Keratinocyte (primary cell): Measurements from ENCODE around the gene GZMM. TPM values are rescaled to one million over a fixed set of nuclear protein-coding genes. Genes with fewer than 3 reads are reported as not detected.

Experiments
- DNase-seq: peaks from one replicate; pipeline ENCODE4 v3.0.0-alpha.2; 2011; ENCODE audit warnings: low read depth, missing footprints, low spot score
- FAIRE-seq: peaks from 2 replicates; lab custom pipeline; 2011; peaks lifted over from hg19 to GRCh38; lab: Jason Lieb, UNC
- H2AFZ ChIP-seq: 2 replicates; pipeline ENCODE4 v1.6.0; 2012; ENCODE audit warnings: low read length, control low read depth, inconsistent platforms; ENCODE audit not compliant: control insufficient read depth
- H3K27ac ChIP-seq: 2 replicates; pipeline ENCODE4 v1.5.1; 2011; ENCODE audit warnings: low read length; ENCODE audit not compliant: control insufficient read depth, insufficient read depth
- H3K27me3 ChIP-seq: 3 replicates; pipeline ENCODE4 v1.6.0; 2011; ENCODE audit warnings: low read length; ENCODE audit not compliant: control insufficient read depth, insufficient read depth; ENCODE audit errors: extremely low read depth
- H3K36me3 ChIP-seq, 2 experiments: 2 replicates in 1 of 2; 3 replicates in 1 of 2; pipeline ENCODE4 v1.5.1; 2011; ENCODE audit warnings: low read length in 2 of 2, mild to moderate bottlenecking in 1 of 2; ENCODE audit not compliant: control insufficient read depth in 2 of 2, insufficient read depth in 2 of 2; ENCODE audit errors: extremely low read depth in 1 of 2
- H3K4me1 ChIP-seq: 3 replicates; pipeline ENCODE4 v1.5.1; 2011; ENCODE audit warnings: low read length; ENCODE audit not compliant: control insufficient read depth, insufficient read depth; ENCODE audit errors: extremely low read depth
- H3K4me2 ChIP-seq: 3 replicates; pipeline ENCODE4 v1.6.0; 2011; ENCODE audit warnings: low read depth, low read length; ENCODE audit not compliant: control insufficient read depth, insufficient read depth; ENCODE audit errors: extremely low read depth
- H3K4me3 ChIP-seq, 3 experiments: fragments of 200-600 bp in 1 of 3; sonication (generic) in 1 of 3; 2 replicates in 2 of 3; 3 replicates in 1 of 3; pipeline ENCODE4 v1.5.1; 2011 to 2016; ENCODE audit warnings: low read length in 3 of 3, mild to moderate bottlenecking in 3 of 3, control low read depth in 2 of 3, inconsistent platforms in 1 of 3, low read depth in 1 of 3, mixed read lengths in 1 of 3, mixed run types in 1 of 3, moderate library complexity in 1 of 3; ENCODE audit not compliant: control insufficient read depth in 2 of 3, insufficient read depth in 2 of 3; ENCODE audit errors: extremely low read depth in 1 of 3
- H3K79me2 ChIP-seq: 2 replicates; pipeline ENCODE4 v1.6.0; 2012; ENCODE audit warnings: low read length; ENCODE audit not compliant: control insufficient read depth, insufficient read depth
- H3K9ac ChIP-seq: 3 replicates; pipeline ENCODE4 v1.6.0; 2011; ENCODE audit warnings: low read length; ENCODE audit not compliant: control insufficient read depth, insufficient read depth; ENCODE audit errors: extremely low read depth
- H3K9me1 ChIP-seq: 3 replicates; pipeline ENCODE4 v1.6.0; 2011; ENCODE audit warnings: low read length; ENCODE audit not compliant: control insufficient read depth, insufficient read depth; ENCODE audit errors: extremely low read depth
- H3K9me3 ChIP-seq: 2 replicates; pipeline ENCODE4 v1.5.1; 2012; ENCODE audit warnings: low read depth, low read length; ENCODE audit not compliant: control insufficient read depth
- H4K20me1 ChIP-seq: 3 replicates; pipeline ENCODE4 v1.6.0; 2011; ENCODE audit warnings: low read length; ENCODE audit not compliant: control insufficient read depth, insufficient read depth; ENCODE audit errors: extremely low read depth
- CTCF ChIP-seq, 3 experiments: IDR thresholded peaks in 1 of 3; conservative IDR thresholded peaks in 1 of 3; optimal IDR thresholded peaks in 1 of 3; 2 replicates in 2 of 3; 3 replicates in 1 of 3; pipeline versions ENCODE3 to v1.5.1; 2011; ENCODE audit warnings: low read length in 3 of 3, mild to moderate bottlenecking in 3 of 3, moderate library complexity in 2 of 3, control low read depth in 1 of 3, inconsistent platforms in 1 of 3; ENCODE audit not compliant: insufficient read depth in 2 of 3; ENCODE audit errors: extremely low read depth in 1 of 3
- EZH2 ChIP-seq: IDR thresholded peaks from one replicate; pipeline ENCODE4 v1.6.1; 2012; ENCODE audit warnings: inconsistent platforms, mild to moderate bottlenecking, low read length, moderate library complexity
- dilution Hi-C: fragments of 300-500 bp; cut with MboI; formaldehyde crosslinking; loops from one replicate; pipeline ENCODE4 v1.7.0; 2020; ENCODE audit warnings: low sequenced_read_pairs; ENCODE audit not compliant: extremely low pct_ligation_motif_present
- polyA plus RNA-seq, 5 experiments: library from polyadenylated mRNA; depleted of rRNA in 3 of 5; stranded (reverse) in 3 of 5; stranded (forward) in 1 of 5; unstranded in 1 of 5; fragments of >200 nt; gene quantifications; 1 replicate in 1 of 5; 2 replicates in 3 of 5; 3 replicates in 1 of 5; pipeline versions ENCODE4 v1.2.1 to v1.2.3, GENCODE V29; 2011 to 2012; ENCODE audit warnings: missing spikeins in 2 of 5, low read depth in 1 of 5, low replicate concordance in 1 of 5

Gene GZMM
- polyA plus RNA-seq, 1 donor (not counting 4 experiments of a cell fraction or from before 2014, with no cell fraction given): not detected

- Histone ChIP-seq H3K4me3 (no peak overlapping the region), H3K27me3 (peaks cover 4% of the 10 kb centered on the region), H3K27ac (no peak overlapping the region), H3K9me1 (no peaks in the 10 kb centered on the region), H3K9me3 (no peaks in the 10 kb centered on the region), H2AFZ (no peak overlapping the region), H4K20me1 (no peaks in the 10 kb centered on the region), H3K36me3 (no peaks in the 10 kb centered on the region), H3K79me2 (no peaks in the 10 kb centered on the region), H3K4me1 (no peaks in the 10 kb centered on the region), H3K4me2 (no peak overlapping the region), H3K9ac (no peak overlapping the region)
- FAIRE-seq (no peak), DNase-seq (no peak)
- dilution Hi-C loops: no loop called here
- TF ChIP-seq EZH2 (no peak), CTCF (optimal IDR thresholded peaks at IDR 0.05 in 1 of 3, IDR thresholded peaks at IDR 0.05 in 1 of 3, conservative IDR thresholded peaks at IDR 0.05 in 1 of 3; ENCODE audit: extremely low read depth in 1 of 3, insufficient read depth in 2 of 3, low read length in 3 of 3) (no peak)
These were observed 21.1 kb upstream of the GZMM start for GRCh38 chr19:522726-523125.

GRCh38 chr19:524062-524674 is 19.7 kb upstream of the GZMM start:
- Histone ChIP-seq H3K4me2 (no peak overlapping the region), H3K27ac (no peak overlapping the region), H4K20me1 (no peaks in the 10 kb centered on the region), H3K36me3 (no peaks in the 10 kb centered on the region), H3K4me1 (no peaks in the 10 kb centered on the region), H3K4me3 (no peak overlapping the region), H2AFZ (no peak overlapping the region), H3K9ac (no peak overlapping the region), H3K27me3 (peaks cover 4% of the 10 kb centered on the region), H3K9me3 (no peaks in the 10 kb centered on the region), H3K9me1 (no peaks in the 10 kb centered on the region), H3K79me2 (no peaks in the 10 kb centered on the region)
- FAIRE-seq (no peak), DNase-seq (no peak)
- dilution Hi-C loops: no loop called here
- no peak for TF ChIP-seq CTCF (optimal IDR thresholded peaks at IDR 0.05 in 1 of 3, IDR thresholded peaks at IDR 0.05 in 1 of 3, conservative IDR thresholded peaks at IDR 0.05 in 1 of 3; ENCODE audit: extremely low read depth in 1 of 3, insufficient read depth in 2 of 3, low read length in 3 of 3)
